ENCODE data around the gene PGPEP1. TPM values are rescaled to one million over a fixed set of nuclear protein-coding genes. Genes with fewer than 3 reads are reported as not detected.

The PGPEP1 gene
- total RNA-seq, 2 experiments from 2014 or later: 24.4 to 25.9 TPM

DNA sequence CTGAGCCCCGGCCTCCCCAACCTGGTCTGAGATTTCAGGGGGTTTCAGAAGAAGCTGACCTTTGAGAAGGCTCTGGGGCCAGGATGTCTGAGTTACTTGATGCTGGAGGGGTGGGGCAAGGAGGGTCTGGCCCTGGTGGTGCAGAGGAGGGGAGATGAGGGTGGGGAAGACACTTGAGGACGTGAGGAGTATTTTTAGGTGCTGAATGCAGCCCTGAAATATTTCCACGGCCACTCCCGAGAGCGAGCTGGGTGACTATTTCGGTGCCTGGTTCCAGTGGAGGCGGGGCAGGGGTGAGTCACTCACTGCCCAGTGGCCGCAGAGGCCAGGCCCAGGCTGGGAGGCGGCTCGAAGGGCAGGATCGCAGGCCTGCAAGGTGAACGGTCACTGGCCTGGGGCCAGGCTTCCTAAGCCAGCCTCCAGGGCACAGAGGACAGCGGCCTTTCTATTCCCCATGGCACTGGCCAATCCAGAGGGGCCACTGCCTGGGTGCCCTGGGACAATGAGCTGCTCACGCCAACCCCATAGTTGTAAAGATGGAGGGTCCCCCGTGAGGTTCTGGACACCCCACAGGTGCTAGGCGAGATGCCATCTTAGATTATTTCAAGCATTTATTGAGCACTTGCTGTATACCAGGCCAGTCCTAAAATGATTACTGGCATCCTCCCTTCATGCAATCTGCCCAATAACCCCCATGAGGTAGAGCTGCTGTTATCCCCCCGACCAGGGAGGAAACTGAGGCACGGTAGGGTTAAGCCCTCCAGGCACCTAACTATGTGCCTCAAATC is 39.3 kb upstream of the PGPEP1 start:
- no peak overlapping the region for H3K4me3 ChIP-seq (ENCODE audit: low read length)
- Mint-ChIP-seq H3K27me3 (no peaks in the 10 kb centered on the region), H3K36me3 (ENCODE audit: low read depth) (peaks cover 14% of the 10 kb centered on the region), H3K27ac (peak overlapping the region; percentile 68), H3K9me3 (no peaks in the 10 kb centered on the region), H3K4me3 (no peak overlapping the region), H3K4me1 (ENCODE audit: low read depth) (peaks cover 32% of the 10 kb centered on the region)
- peak overlapping the region; percentile 25 to 31 for H3K27ac ChIP-seq (ENCODE audit: low read depth in 1 of 2, low read length in 2 of 2)
- ChIA-PET POLR2A (interaction anchor here (4.9 to 7.8 kb wide), 2 partner anchors 8 to 21 kb away, joined by 71 to 465 read pairs; partner anchors contain the start of gene JUND), CTCF (interaction anchor here (0.9 to 5.6 kb wide), 2 partner anchors 21 kb away, joined by 3 to 78 read pairs; partner anchors contain the start of gene JUND)
- H3K27me3 ChIP-seq (ENCODE audit: control insufficient read depth in 1 of 2, insufficient read depth in 2 of 2, low read length in 2 of 2): no peaks in the 10 kb centered on the region
- H3K9me3 ChIP-seq (ENCODE audit: control insufficient read depth in 1 of 2, insufficient read depth in 1 of 2, low read length in 2 of 2): no peaks in the 10 kb centered on the region
- intact Hi-C loops (cut with DNase I, micrococcal nuclease): no loop called here
- TF ChIP-seq, protein P1, sequence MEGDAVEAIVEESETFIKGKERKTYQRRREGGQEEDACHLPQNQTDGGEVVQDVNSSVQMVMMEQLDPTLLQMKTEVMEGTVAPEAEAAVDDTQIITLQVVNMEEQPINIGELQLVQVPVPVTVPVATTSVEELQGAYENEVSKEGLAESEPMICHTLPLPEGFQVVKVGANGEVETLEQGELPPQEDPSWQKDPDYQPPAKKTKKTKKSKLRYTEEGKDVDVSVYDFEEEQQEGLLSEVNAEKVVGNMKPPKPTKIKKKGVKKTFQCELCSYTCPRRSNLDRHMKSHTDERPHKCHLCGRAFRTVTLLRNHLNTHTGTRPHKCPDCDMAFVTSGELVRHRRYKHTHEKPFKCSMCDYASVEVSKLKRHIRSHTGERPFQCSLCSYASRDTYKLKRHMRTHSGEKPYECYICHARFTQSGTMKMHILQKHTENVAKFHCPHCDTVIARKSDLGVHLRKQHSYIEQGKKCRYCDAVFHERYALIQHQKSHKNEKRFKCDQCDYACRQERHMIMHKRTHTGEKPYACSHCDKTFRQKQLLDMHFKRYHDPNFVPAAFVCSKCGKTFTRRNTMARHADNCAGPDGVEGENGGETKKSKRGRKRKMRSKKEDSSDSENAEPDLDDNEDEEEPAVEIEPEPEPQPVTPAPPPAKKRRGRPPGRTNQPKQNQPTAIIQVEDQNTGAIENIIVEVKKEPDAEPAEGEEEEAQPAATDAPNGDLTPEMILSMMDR (IDR thresholded peaks at IDR 0.05): no peak
- no peak for ATAC-seq (ENCODE audit: poor library complexity)
- peaks cover under 1% of the 10 kb centered on the region for H3K36me3 ChIP-seq (ENCODE audit: insufficient read depth, low read length)
- peak in 1 of 14 experiments; percentile 49 for DNase-seq
- peaks cover 53% of the 10 kb centered on the region for H3K4me1 ChIP-seq (ENCODE audit: insufficient read depth, low read length)

DNA sequence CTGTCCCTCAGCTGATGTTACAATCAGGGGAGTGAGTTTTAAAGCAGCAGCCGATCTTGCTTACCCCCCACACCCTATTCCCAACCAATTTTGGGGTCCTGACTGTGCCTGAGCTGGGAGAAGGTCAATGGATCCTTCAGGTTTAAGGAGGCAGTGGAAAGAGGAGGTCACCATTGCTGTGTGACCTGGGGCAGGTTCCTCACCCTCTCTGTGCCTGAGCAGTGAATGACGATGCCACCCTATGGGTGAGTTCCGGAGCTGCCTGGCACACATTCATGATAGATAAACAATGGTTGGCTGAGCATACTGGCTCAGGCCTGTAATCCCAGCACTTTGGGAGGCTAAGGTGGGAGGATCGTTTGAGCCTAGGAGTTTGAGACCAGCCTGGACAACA is 38.7 kb upstream of the PGPEP1 start:
- ChIA-PET CTCF (interaction anchor here (0.9 to 5.6 kb wide), 2 partner anchors 20 to 22 kb away, joined by 3 to 78 read pairs; partner anchors contain the start of gene JUND), POLR2A (interaction anchor here (4.9 to 7.8 kb wide), 2 partner anchors 9 to 22 kb away, joined by 71 to 465 read pairs; partner anchors contain the start of gene JUND)
- H3K27me3 ChIP-seq (ENCODE audit: control insufficient read depth in 1 of 2, insufficient read depth in 2 of 2, low read length in 2 of 2): no peaks in the 10 kb centered on the region
- no peaks in the 10 kb centered on the region for H3K9me3 Mint-ChIP-seq
- DNase-seq: no peak
- H3K27ac Mint-ChIP-seq: peak overlapping the region; percentile 68
- H3K4me3 Mint-ChIP-seq: peak overlapping the region; percentile 60
- intact Hi-C loops (cut with DNase I, micrococcal nuclease): no loop called here
- H3K36me3 ChIP-seq (ENCODE audit: insufficient read depth, low read length): peaks cover 2% of the 10 kb centered on the region
- ATAC-seq (ENCODE audit: poor library complexity): no peak
- H3K4me1 ChIP-seq (ENCODE audit: insufficient read depth, low read length): peaks cover 59% of the 10 kb centered on the region
- H3K4me1 Mint-ChIP-seq (ENCODE audit: low read depth): peaks cover 36% of the 10 kb centered on the region
- no peaks in the 10 kb centered on the region for H3K27me3 Mint-ChIP-seq
- peak overlapping the region; percentile 25 to 30 for H3K27ac ChIP-seq (ENCODE audit: low read depth in 1 of 2, low read length in 2 of 2)
- no peak overlapping the region for H3K4me3 ChIP-seq (ENCODE audit: low read length)
- H3K9me3 ChIP-seq (ENCODE audit: control insufficient read depth in 1 of 2, insufficient read depth in 1 of 2, low read length in 2 of 2): no peaks in the 10 kb centered on the region
- TF ChIP-seq, protein P1 (IDR thresholded peaks at IDR 0.05): no peak
- peaks cover 16% of the 10 kb centered on the region for H3K36me3 Mint-ChIP-seq (ENCODE audit: low read depth)

DNA sequence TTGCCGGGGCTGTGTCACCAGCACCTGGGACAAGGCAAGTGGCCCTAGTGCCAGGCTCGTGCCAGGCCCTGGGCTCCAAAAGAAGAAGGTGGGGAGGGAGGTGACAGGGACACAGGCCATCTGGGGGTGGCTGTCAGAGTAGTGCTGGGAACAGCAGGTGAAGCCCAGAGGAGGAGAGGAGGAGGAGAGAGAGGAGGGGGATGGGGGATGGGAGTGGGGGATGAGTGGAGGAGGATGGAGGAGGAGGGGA is 36.3 kb upstream of the PGPEP1 start:
- peak overlapping the region; percentile 98 for H3K27ac Mint-ChIP-seq
- POLR2A ChIA-PET: interaction anchor here (1.0 to 7.8 kb wide), 9 partner anchors 8 to 152 kb away, joined by 4 to 465 read pairs (median 10); partner anchors contain the start of genes JUND, LSM4 and PIK3R2
- CTCF ChIA-PET: interaction anchor here (1.1 to 5.6 kb wide), 5 partner anchors 11 to 96 kb away, joined by 3 to 78 read pairs (median 7); partner anchors contain the start of genes JUND and LSM4
- H3K27me3 ChIP-seq (ENCODE audit: control insufficient read depth in 1 of 2, insufficient read depth in 2 of 2, low read length in 2 of 2): no peaks in the 10 kb centered on the region
- peaks cover 28% of the 10 kb centered on the region for H3K36me3 Mint-ChIP-seq (ENCODE audit: low read depth)
- peak overlapping the region; percentile 63 for H3K4me3 ChIP-seq (ENCODE audit: low read length)
- peak overlapping the region; percentile 96 for H3K4me3 Mint-ChIP-seq
- H3K27ac ChIP-seq (ENCODE audit: low read depth in 1 of 2, low read length in 2 of 2): peak overlapping the region; percentile 92 to 96
- peak; percentile 5 for ATAC-seq (ENCODE audit: poor library complexity)
- DNase-seq: peak in 3 of 14 experiments; percentile 30 to 51 (median 41)
- TF ChIP-seq, protein P1 (IDR thresholded peaks at IDR 0.05): no peak
- H3K4me1 ChIP-seq (ENCODE audit: insufficient read depth, low read length): peaks cover 77% of the 10 kb centered on the region
- no peaks in the 10 kb centered on the region for H3K27me3 Mint-ChIP-seq
- intact Hi-C loops (cut with DNase I, micrococcal nuclease): loop anchor here (1.0 to 2.0 kb wide), 4 partner anchors 10 to 25 kb away; partner anchors contain the start of gene LSM4 (in 1 of the 2)
- peaks cover 0 to 6% of the 10 kb centered on the region in 2 experiments for H3K9me3 ChIP-seq (ENCODE audit: control insufficient read depth in 1 of 2, insufficient read depth in 1 of 2, low read length in 2 of 2)
- peaks cover 21% of the 10 kb centered on the region for H3K36me3 ChIP-seq (ENCODE audit: insufficient read depth, low read length)
- no peaks in the 10 kb centered on the region for H3K9me3 Mint-ChIP-seq
- H3K4me1 Mint-ChIP-seq (ENCODE audit: low read depth): peaks cover 47% of the 10 kb centered on the region
